IMR-90 (cell line): ENCODE data around the gene AFAP1L1. TPM values are rescaled to one million over a fixed set of nuclear protein-coding genes. Genes with fewer than 3 reads are reported as not detected.

Experiments used
- ATAC-seq: fragments of 200-7000 bp; cut with Tn5 transposase; 2 replicates; pipeline ENCODE4 v1.9.1; 2020; ENCODE audit warnings: low read depth, mild to moderate bottlenecking, moderate library complexity
- BruUV-seq: library from RNA; stranded (reverse); fragments of 400-500 nt; replicated peaks from 2 replicates; lab custom pipeline; 2021; lab: Mats Ljungman, UMichigan
- CTCF ChIA-PET: fragments of 300-600 bp; formaldehyde crosslinking; extraction: SDS; loops from one replicate; lab custom pipeline; 2021; ENCODE audit warnings: antibody characterized with exemption; lab: Yijun Ruan, JAX
- POLR2A ChIA-PET: fragments of 300-600 bp; sonication (Branson Sonifier 250); formaldehyde crosslinking; loops from one replicate; lab custom pipeline; 2022; ENCODE audit warnings: antibody characterized with exemption; ENCODE audit not compliant: unreplicated experiment; lab: Charles Lee
- DNase-seq: peaks from one replicate; pipeline ENCODE4 v3.0.0; 2013
- H2AFZ ChIP-seq: replicated peaks from 2 replicates; pipeline ENCODE3; 2013; ENCODE audit warnings: low read length, mild to moderate bottlenecking; ENCODE audit not compliant: poor library complexity
- H2AK5ac ChIP-seq: 2 replicates; pipeline ENCODE4 v1.6.1; 2013; ENCODE audit warnings: low read depth, low read length, inconsistent platforms
- H2AK9ac ChIP-seq: replicated peaks from 2 replicates; pipeline ENCODE3; 2013; ENCODE audit warnings: mild to moderate bottlenecking, low read depth, low read length, moderate library complexity; ENCODE audit not compliant: poor library complexity
- H2BK120ac ChIP-seq: 2 replicates; pipeline ENCODE4 v1.6.1; 2013; ENCODE audit warnings: low read depth, low read length, inconsistent platforms
- H2BK15ac ChIP-seq: 3 replicates; pipeline ENCODE4 v1.6.1; 2013; ENCODE audit warnings: low read depth, low read length, inconsistent platforms
- H2BK20ac ChIP-seq: 2 replicates; pipeline ENCODE4 v1.6.1; 2013; ENCODE audit warnings: low read depth, mild to moderate bottlenecking, inconsistent platforms, low read length, moderate library complexity
- H2BK5ac ChIP-seq: 2 replicates; pipeline ENCODE4 v1.6.1; 2013; ENCODE audit warnings: mild to moderate bottlenecking, low read depth, low read length, inconsistent platforms; ENCODE audit not compliant: poor library complexity, severe bottlenecking
- H3K14ac ChIP-seq: replicated peaks from 2 replicates; pipeline ENCODE4 v1.6.1; 2013; ENCODE audit warnings: low read depth, low read length, inconsistent platforms
- H3K18ac ChIP-seq: 2 replicates; pipeline ENCODE4 v1.6.1; 2013; ENCODE audit warnings: low read depth, low read length, control low read depth
- H3K23ac ChIP-seq: 2 replicates; pipeline ENCODE4 v1.6.1; 2013; ENCODE audit warnings: low read depth, low read length, inconsistent platforms
- H3K27ac ChIP-seq: 2 replicates; pipeline ENCODE4 v1.5.1; 2013; ENCODE audit warnings: mild to moderate bottlenecking, control low read depth, low read length; ENCODE audit not compliant: insufficient read depth
- H3K27me3 ChIP-seq: 2 replicates; pipeline ENCODE4 v1.6.1; 2013; ENCODE audit warnings: low read length; ENCODE audit not compliant: control insufficient read depth, insufficient read depth
- H3K36me3 ChIP-seq: 2 replicates; pipeline ENCODE4 v1.6.1; 2013; ENCODE audit warnings: low read length, mixed read lengths; ENCODE audit not compliant: control insufficient read depth, insufficient read depth
- H3K4ac ChIP-seq: 2 replicates; pipeline ENCODE4 v1.6.1; 2013; ENCODE audit warnings: low read depth, low read length, inconsistent platforms
- H3K4me1 ChIP-seq: 2 replicates; pipeline ENCODE4 v1.6.1; 2013; ENCODE audit warnings: low read length, mixed read lengths; ENCODE audit not compliant: control insufficient read depth, insufficient read depth
- H3K4me2 ChIP-seq: 2 replicates; pipeline ENCODE4 v1.6.1; 2013; ENCODE audit warnings: low read depth, mild to moderate bottlenecking, control low read depth, low read length, moderate library complexity
- H3K4me3 ChIP-seq: 2 replicates; pipeline ENCODE4 v1.5.1; 2013; ENCODE audit warnings: low read depth, mild to moderate bottlenecking, control low read depth, low read length, moderate library complexity; ENCODE audit not compliant: insufficient read depth
- H3K56ac ChIP-seq: 2 replicates; pipeline ENCODE4 v1.6.1; 2013; ENCODE audit warnings: low read length, inconsistent platforms; ENCODE audit not compliant: insufficient read depth; ENCODE audit errors: extremely low read depth
- H3K79me1 ChIP-seq, 2 experiments: 2 replicates each; pipeline ENCODE4 v1.6.1; 2013; ENCODE audit warnings: low read length in 2 of 2, inconsistent platforms in 1 of 2, low read depth in 1 of 2
- H3K9ac ChIP-seq: 2 replicates; pipeline ENCODE4 v1.6.1; 2013; ENCODE audit warnings: low read depth, low read length, control low read depth
- H3K9me1 ChIP-seq: 2 replicates; pipeline ENCODE4 v1.6.1; 2013; ENCODE audit warnings: low read length, inconsistent platforms; ENCODE audit not compliant: insufficient read depth
- H3K9me3 ChIP-seq: 2 replicates; pipeline ENCODE4 v1.6.1; 2013; ENCODE audit warnings: low read length; ENCODE audit not compliant: control insufficient read depth, insufficient read depth
- H4K20me1 ChIP-seq: 2 replicates; pipeline ENCODE4 v1.6.1; 2013; ENCODE audit warnings: low read length, inconsistent platforms; ENCODE audit not compliant: insufficient read depth
- H4K5ac ChIP-seq: 2 replicates; pipeline ENCODE4 v1.6.1; 2013; ENCODE audit warnings: mild to moderate bottlenecking, low read depth, low read length, control low read depth
- H4K8ac ChIP-seq, 2 experiments: 2 replicates each; pipeline ENCODE4 v1.6.1; 2013; ENCODE audit warnings: low read depth in 2 of 2, low read length in 2 of 2, control low read depth in 1 of 2, inconsistent platforms in 1 of 2
- H4K91ac ChIP-seq: 2 replicates; pipeline ENCODE4 v1.6.1; 2013; ENCODE audit warnings: low read depth, low read length, inconsistent platforms; ENCODE audit not compliant: insufficient read depth
- BHLHE40 ChIP-seq: fragments of 150-350 bp; IDR thresholded peaks from 2 replicates; pipeline ENCODE4 v1.6.1; 2016; ENCODE audit warnings: mild to moderate bottlenecking, low read depth, low read length
- CEBPB ChIP-seq: IDR thresholded peaks from 2 replicates; pipeline ENCODE4 v1.6.1; 2012; ENCODE audit warnings: low read depth, low read length, improper control_type of control experiment
- CHD1 ChIP-seq: IDR thresholded peaks from 2 replicates; pipeline ENCODE4 v1.6.1; 2012; ENCODE audit warnings: low read depth, low read length, improper control_type of control experiment
- FOS ChIP-seq: fragments of 150-350 bp; IDR thresholded peaks from 2 replicates; pipeline ENCODE4 v1.6.1; 2016; ENCODE audit warnings: low read depth, low read length
- MAFK ChIP-seq: IDR thresholded peaks from 2 replicates; pipeline ENCODE4 v1.6.1; 2012; ENCODE audit warnings: low read depth, low read length, improper control_type of control experiment
- MAZ ChIP-seq: IDR thresholded peaks from 2 replicates; pipeline ENCODE4 v1.6.1; 2012; ENCODE audit warnings: low read depth, mild to moderate bottlenecking, low read length, improper control_type of control experiment, moderate library complexity, borderline replicate concordance
- MXI1 ChIP-seq: IDR thresholded peaks from 2 replicates; pipeline ENCODE4 v1.6.1; 2012; ENCODE audit warnings: low read depth, mild to moderate bottlenecking, low read length, moderate library complexity, borderline replicate concordance
- NFE2L2 ChIP-seq: fragments of 150-350 bp; IDR thresholded peaks from 2 replicates; pipeline ENCODE4 v1.6.1; 2016; ENCODE audit warnings: low read depth, mild to moderate bottlenecking, low read length
- POLR2A ChIP-seq: IDR thresholded peaks from 2 replicates; pipeline ENCODE4 v1.6.1; 2012; ENCODE audit warnings: mild to moderate bottlenecking, low read depth, low read length
- RAD21 ChIP-seq: IDR thresholded peaks from 2 replicates; pipeline ENCODE4 v1.6.1; 2012; ENCODE audit warnings: low read length, improper control_type of control experiment
- RCOR1 ChIP-seq: IDR thresholded peaks from 2 replicates; pipeline ENCODE4 v1.6.1; 2012; ENCODE audit warnings: mild to moderate bottlenecking, low read length, improper control_type of control experiment; ENCODE audit not compliant: insufficient replicate concordance
- RFX5 ChIP-seq: IDR thresholded peaks from 2 replicates; pipeline ENCODE4 v1.8.0; 2012; ENCODE audit warnings: low read depth, mild to moderate bottlenecking, low read length, moderate library complexity
- SMC3 ChIP-seq: fragments of 150-350 bp; IDR thresholded peaks from 2 replicates; pipeline ENCODE4 v1.6.1; 2016; ENCODE audit warnings: low read depth, mild to moderate bottlenecking, antibody characterized with exemption, low read length, moderate library complexity
- USF2 ChIP-seq: fragments of 150-350 bp; IDR thresholded peaks from 2 replicates; pipeline ENCODE4 v1.6.1; 2017; ENCODE audit warnings: mild to moderate bottlenecking, antibody characterized with exemption, low read length, low read depth
- WGBS, 2 experiments: methylation state at CpG; one replicate each; pipeline versions ENCODE4 v1.1.5 to v1.1.7; 2013; ENCODE audit warnings: missing lambda C conversion rate in 2 of 2; ENCODE audit not compliant: insufficient read length in 1 of 2; ENCODE audit errors: extremely low coverage in 2 of 2; 5-methylcytosine and 5-hydroxymethylcytosine counted together
- dilution Hi-C: fragments of 300-500 bp; cut with HindIII; formaldehyde crosslinking; loops from one replicate; pipeline ENCODE4 v1.14.3; 2018; ENCODE audit warnings: low sequenced_read_pairs; ENCODE audit not compliant: unreplicated experiment
- in situ Hi-C: fragments of 300-500 bp; cut with MboI; formaldehyde crosslinking; loops from 3 replicates; pipeline ENCODE4 v1.14.3; 2019; ENCODE audit warnings: low sequenced_read_pairs, inconsistent platforms, mixed read lengths
- intact Hi-C: fragments of 100-400 bp; cut with micrococcal nuclease; formaldehyde crosslinking; loops from 2 replicates; pipeline ENCODE4 v1.10.0; 2022
- polyA plus RNA-seq, 3 experiments: library from polyadenylated mRNA; depleted of rRNA; stranded (reverse); fragments of >200 nt; gene quantifications; 2 replicates each; pipeline ENCODE4 v1.2.3, GENCODE V29; 2012; ENCODE audit warnings: low replicate concordance in 1 of 3
- total RNA-seq: library from RNA; depleted of rRNA; stranded (reverse); fragments of >200 nt; gene quantifications from 2 replicates; pipeline ENCODE4 v1.2.3, GENCODE V29; 2012
- TF ChIP-seq, protein P1 (sequence below): fragments of 150-350 bp; IDR thresholded peaks from 2 replicates; pipeline ENCODE4 v1.6.1; 2016; ENCODE audit warnings: low read depth, mild to moderate bottlenecking, low read length, moderate library complexity, borderline replicate concordance
- TF ChIP-seq, protein P2 (sequence below): conservative IDR thresholded peaks from 2 replicates; pipeline ENCODE4 v1.5.1; 2012; ENCODE audit warnings: mild to moderate bottlenecking, low read depth, low read length, improper control_type of control experiment

AFAP1L1 gene
- total and polyA plus RNA-seq, 2 of the 4 experiments (the other 2 are of a cell fraction), result 3.3 to 5.7 TPM

- H3K36me3 ChIP-seq, result no peaks in the 10 kb centered on the region
- no peak overlapping the region for H3K18ac ChIP-seq
- TF ChIP-seq MAZ (no peak), RCOR1 (no peak), POLR2A (no peak), MAFK (no peak), SMC3 (no peak), RFX5 (no peak), MXI1 (no peak), CHD1 (no peak), BHLHE40 (no peak), CEBPB (no peak), RAD21 (no peak), NFE2L2 (no peak), USF2 (no peak), FOS (no peak)
- TF ChIP-seq, protein P1, sequence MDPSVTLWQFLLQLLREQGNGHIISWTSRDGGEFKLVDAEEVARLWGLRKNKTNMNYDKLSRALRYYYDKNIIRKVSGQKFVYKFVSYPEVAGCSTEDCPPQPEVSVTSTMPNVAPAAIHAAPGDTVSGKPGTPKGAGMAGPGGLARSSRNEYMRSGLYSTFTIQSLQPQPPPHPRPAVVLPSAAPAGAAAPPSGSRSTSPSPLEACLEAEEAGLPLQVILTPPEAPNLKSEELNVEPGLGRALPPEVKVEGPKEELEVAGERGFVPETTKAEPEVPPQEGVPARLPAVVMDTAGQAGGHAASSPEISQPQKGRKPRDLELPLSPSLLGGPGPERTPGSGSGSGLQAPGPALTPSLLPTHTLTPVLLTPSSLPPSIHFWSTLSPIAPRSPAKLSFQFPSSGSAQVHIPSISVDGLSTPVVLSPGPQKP, result no peak
- TF ChIP-seq, protein P2, sequence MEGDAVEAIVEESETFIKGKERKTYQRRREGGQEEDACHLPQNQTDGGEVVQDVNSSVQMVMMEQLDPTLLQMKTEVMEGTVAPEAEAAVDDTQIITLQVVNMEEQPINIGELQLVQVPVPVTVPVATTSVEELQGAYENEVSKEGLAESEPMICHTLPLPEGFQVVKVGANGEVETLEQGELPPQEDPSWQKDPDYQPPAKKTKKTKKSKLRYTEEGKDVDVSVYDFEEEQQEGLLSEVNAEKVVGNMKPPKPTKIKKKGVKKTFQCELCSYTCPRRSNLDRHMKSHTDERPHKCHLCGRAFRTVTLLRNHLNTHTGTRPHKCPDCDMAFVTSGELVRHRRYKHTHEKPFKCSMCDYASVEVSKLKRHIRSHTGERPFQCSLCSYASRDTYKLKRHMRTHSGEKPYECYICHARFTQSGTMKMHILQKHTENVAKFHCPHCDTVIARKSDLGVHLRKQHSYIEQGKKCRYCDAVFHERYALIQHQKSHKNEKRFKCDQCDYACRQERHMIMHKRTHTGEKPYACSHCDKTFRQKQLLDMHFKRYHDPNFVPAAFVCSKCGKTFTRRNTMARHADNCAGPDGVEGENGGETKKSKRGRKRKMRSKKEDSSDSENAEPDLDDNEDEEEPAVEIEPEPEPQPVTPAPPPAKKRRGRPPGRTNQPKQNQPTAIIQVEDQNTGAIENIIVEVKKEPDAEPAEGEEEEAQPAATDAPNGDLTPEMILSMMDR, result no peak
- no peak overlapping the region for H2BK15ac ChIP-seq
- intact Hi-C loops (no loop called here), dilution Hi-C loops (no loop called here), in situ Hi-C loops (no loop called here)
- no peaks in the 10 kb centered on the region for H3K4me1 ChIP-seq
- 93% methylated on average over 5 of the region's 6 CpGs; no CpG with 5 or more reads in 1 of the 2 experiments for WGBS, 2 experiments
- no peak overlapping the region for H2BK120ac ChIP-seq
- H4K8ac ChIP-seq, result no peak overlapping the region
- H4K20me1 ChIP-seq, result no peaks in the 10 kb centered on the region
- H3K4me2 ChIP-seq, result no peak overlapping the region
- H2BK5ac ChIP-seq, result no peak overlapping the region
- DNase-seq (no peak), ATAC-seq (no peak)
- H3K79me1 ChIP-seq, result no peaks in the 10 kb centered on the region
- no peak overlapping the region for H3K56ac ChIP-seq
- POLR2A ChIA-PET, result interaction anchor here (1.2 kb wide), 1 partner anchor 49 kb away, joined by 3 read pairs; no protein-coding TSS in a partner anchor
- no peak overlapping the region for H2AK5ac ChIP-seq
- H3K9ac ChIP-seq, result no peak overlapping the region
- no peak overlapping the region for H4K5ac ChIP-seq
- no peak overlapping the region for H3K14ac ChIP-seq
- H2AFZ ChIP-seq, result no peak overlapping the region
- CTCF ChIA-PET, result interaction anchor here (1.8 kb wide), 1 partner anchor 58 kb away, joined by 7 read pairs; no protein-coding TSS in a partner anchor
- no peak overlapping the region for H4K91ac ChIP-seq
- no peak overlapping the region for H3K23ac ChIP-seq
- BruUV-seq, result no TSS peak
- H3K4me3 ChIP-seq, result no peak overlapping the region
- no peaks in the 10 kb centered on the region for H3K9me3 ChIP-seq
- no peak overlapping the region for H2AK9ac ChIP-seq
- H3K27me3 ChIP-seq, result no peaks in the 10 kb centered on the region
- no peak overlapping the region for H3K27ac ChIP-seq
- no peak overlapping the region for H2BK20ac ChIP-seq
- H3K4ac ChIP-seq, result no peak overlapping the region
- H3K9me1 ChIP-seq, result 0 out of 2 replicates have a peak, but pooled peaks cover 5% of the 10 kb centered on the region
These were observed 103.8 kb downstream of the AFAP1L1 start for GRCh38 chr5:149375434-149375833.
